Activated T-cell treated with anti-CD3 and anti-CD28 coated beads, Interleukin-2, amount 50 U/mL, for 4 hours (primary cell): ENCODE data around the gene MAPK10. TPM values are rescaled to one million over a fixed set of nuclear protein-coding genes. Genes with fewer than 3 reads are reported as not detected.
A peak's percentile ranks its signal among the peaks of the same experiment; 100 is the strongest.

ENCODE experiments used
- ATAC-seq, 2 donors: fragments of 200-7000 bp; cut with Tn5 transposase; one replicate each; pipeline ENCODE4 v1.10.0; 2021
- DNase-seq: peaks from one replicate; pipeline ENCODE4 v3.0.0-alpha.2; 2020
- H3K27me3 Mint-ChIP-seq: one replicate; pipeline ENCODE4 v1.8.0; 2021; ENCODE audit warnings: low read depth, mixed read lengths
- H3K36me3 Mint-ChIP-seq: one replicate; pipeline ENCODE4 v1.8.0; 2022; ENCODE audit warnings: mixed read lengths; ENCODE audit not compliant: insufficient read depth
- H3K4me1 Mint-ChIP-seq: one replicate; pipeline ENCODE4 v1.8.0; 2021; ENCODE audit warnings: low read depth, mixed read lengths
- H3K4me3 Mint-ChIP-seq: one replicate; pipeline ENCODE4 v1.8.0; 2021; ENCODE audit warnings: mild to moderate bottlenecking, moderate library complexity, mixed read lengths
- H3K9me3 Mint-ChIP-seq: one replicate; pipeline ENCODE4 v1.8.0; 2021; ENCODE audit warnings: mixed read lengths
- total RNA-seq, 3 donors: library from RNA; stranded (reverse); gene quantifications; one replicate each; pipeline ENCODE4 v1.2.1, GENCODE V29; 2021

MAPK10 gene
- under 1 TPM in 2 of 3 donors, not detected in 1; 0.27 to 0.55 TPM for total RNA-seq

DNA sequence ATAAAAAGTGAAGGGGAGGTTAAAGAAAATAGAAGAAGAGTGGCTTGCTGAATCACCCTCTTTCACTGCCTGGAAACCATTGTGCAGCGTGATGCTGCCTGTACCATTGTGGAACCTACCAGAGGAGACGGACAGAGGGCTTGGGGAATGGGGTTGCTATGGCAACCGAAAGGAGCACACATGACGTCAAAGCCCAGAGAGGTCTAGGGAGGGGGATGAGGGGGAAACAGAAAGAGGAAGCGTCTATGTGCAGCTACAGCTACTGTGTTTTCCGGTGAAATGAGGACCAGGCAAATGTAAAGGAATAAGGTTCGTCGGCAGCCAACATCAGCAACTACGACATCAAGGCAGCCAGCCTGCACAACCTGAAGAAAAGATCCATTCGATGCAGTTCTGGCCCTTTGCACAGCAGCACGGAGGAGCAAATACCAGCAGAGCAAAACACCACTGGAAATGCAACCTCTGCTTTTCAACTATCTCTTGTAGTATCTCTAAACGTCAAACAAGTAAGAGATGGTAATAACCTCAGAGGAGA lies at the start of gene MAPK10:
Gene MAPK10, minus strand, starts transcription at position 110 of the 535 bp plus-strand sequence.
- ATAC-seq (peak; percentile 82 to 87), DNase-seq (peak; percentile 9)
- H3K9me3 Mint-ChIP-seq: no peaks in the 10 kb centered on the region
- H3K4me3 Mint-ChIP-seq: peak within 1 kb of the TSS; percentile 68
- no peaks in the 10 kb centered on the region for H3K36me3 Mint-ChIP-seq
- peaks cover 14% of the 10 kb centered on the region for H3K4me1 Mint-ChIP-seq
- H3K27me3 Mint-ChIP-seq: peaks cover 8% of the 10 kb centered on the region

- ATAC-seq (no peak), DNase-seq (no peak)
- Mint-ChIP-seq H3K27me3 (no peaks in the 10 kb centered on the region), H3K4me1 (no peaks in the 10 kb centered on the region), H3K9me3 (no peaks in the 10 kb centered on the region), H3K4me3 (no peak overlapping the region), H3K36me3 (no peaks in the 10 kb centered on the region)
Measured at GRCh38 chr4:86403575-86403974, 43.7 kb upstream of the MAPK10 start.

GRCh38 chr4:86401826-86402225 lies 42.0 kb upstream of the MAPK10 start:
- ATAC-seq: no peak
- Mint-ChIP-seq H3K36me3 (no peaks in the 10 kb centered on the region), H3K9me3 (no peaks in the 10 kb centered on the region), H3K4me1 (no peaks in the 10 kb centered on the region), H3K27me3 (no peaks in the 10 kb centered on the region), H3K4me3 (no peak overlapping the region)
- no peak for DNase-seq

DNA sequence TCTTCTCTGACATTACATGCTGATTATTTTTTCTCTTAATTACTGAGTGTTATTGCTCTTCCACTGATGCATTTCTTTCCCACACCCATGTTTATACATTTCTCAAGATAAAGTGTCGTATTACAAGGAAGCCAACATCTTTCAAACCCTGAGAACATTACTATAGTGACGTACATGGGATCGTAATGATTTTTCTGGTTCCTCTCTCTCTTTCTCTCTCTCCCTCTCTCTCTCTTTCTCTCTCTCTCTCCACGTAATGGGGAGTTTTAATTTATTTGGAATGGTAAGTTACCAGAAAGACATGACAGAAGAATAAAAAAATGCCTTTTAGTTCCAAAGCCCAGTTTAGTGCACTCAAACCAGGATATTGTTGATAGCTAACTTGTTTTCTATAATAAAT lies 40.4 kb upstream of the MAPK10 start:
- H3K27me3 Mint-ChIP-seq: no peaks in the 10 kb centered on the region
- no peaks in the 10 kb centered on the region for H3K9me3 Mint-ChIP-seq
- no peak overlapping the region for H3K4me3 Mint-ChIP-seq
- H3K4me1 Mint-ChIP-seq: no peaks in the 10 kb centered on the region
- ATAC-seq (no peak), DNase-seq (no peak)
- H3K36me3 Mint-ChIP-seq: no peaks in the 10 kb centered on the region

DNA sequence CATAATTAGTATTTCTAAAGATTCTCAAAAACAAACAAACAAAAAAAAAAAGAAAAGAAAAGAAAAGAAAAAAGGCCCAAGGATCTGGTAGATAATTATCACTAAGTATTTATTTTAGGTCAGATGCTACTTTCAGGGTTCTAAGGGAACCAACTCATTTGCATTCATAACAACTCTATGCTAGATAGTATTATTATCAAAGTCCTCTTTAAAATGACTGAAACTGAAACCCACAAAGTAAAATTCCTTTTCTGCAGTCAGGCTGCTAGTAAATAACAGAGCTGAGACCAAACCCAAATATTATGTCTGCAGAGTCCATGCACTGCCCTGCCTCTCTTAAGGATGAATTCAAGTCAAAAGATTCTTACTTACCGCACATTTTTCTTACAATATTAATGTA lies 38.3 kb upstream of the MAPK10 start:
- H3K36me3 Mint-ChIP-seq: no peaks in the 10 kb centered on the region
- ATAC-seq (no peak), DNase-seq (no peak)
- H3K9me3 Mint-ChIP-seq: no peaks in the 10 kb centered on the region
- no peak overlapping the region for H3K4me3 Mint-ChIP-seq
- no peaks in the 10 kb centered on the region for H3K27me3 Mint-ChIP-seq
- H3K4me1 Mint-ChIP-seq: no peaks in the 10 kb centered on the region

DNA sequence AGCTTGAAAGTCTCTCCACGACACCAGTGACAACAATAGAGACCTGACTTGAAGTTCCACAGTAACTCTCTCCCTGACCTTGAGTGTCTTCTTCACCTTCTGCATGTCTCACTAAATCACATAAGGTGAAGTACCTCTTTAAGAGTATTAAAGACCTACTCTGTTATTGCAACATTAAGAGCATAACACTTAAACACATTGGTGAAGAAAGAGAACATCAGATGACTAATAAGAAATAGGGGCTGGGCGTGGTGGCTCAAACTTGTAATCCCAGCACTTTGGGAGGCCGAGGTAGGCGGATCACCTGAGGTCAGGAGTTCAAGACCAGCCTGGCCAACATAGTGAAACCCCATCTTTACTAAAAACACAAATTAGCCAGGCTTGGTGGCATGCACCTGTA lies 33.9 kb upstream of the MAPK10 start:
- no peak overlapping the region for H3K4me3 Mint-ChIP-seq
- DNase-seq (no peak), ATAC-seq (no peak)
- H3K4me1 Mint-ChIP-seq: no peaks in the 10 kb centered on the region
- H3K27me3 Mint-ChIP-seq: no peaks in the 10 kb centered on the region
- H3K36me3 Mint-ChIP-seq: no peaks in the 10 kb centered on the region
- H3K9me3 Mint-ChIP-seq: no peaks in the 10 kb centered on the region

- DNase-seq: no peak
- Mint-ChIP-seq H3K9me3 (no peaks in the 10 kb centered on the region), H3K4me1 (no peaks in the 10 kb centered on the region), H3K27me3 (peaks cover 2% of the 10 kb centered on the region), H3K36me3 (no peaks in the 10 kb centered on the region), H3K4me3 (no peak overlapping the region)
- ATAC-seq: no peak
Measured at GRCh38 chr4:86389664-86390063, 29.8 kb upstream of the MAPK10 start.

DNA sequence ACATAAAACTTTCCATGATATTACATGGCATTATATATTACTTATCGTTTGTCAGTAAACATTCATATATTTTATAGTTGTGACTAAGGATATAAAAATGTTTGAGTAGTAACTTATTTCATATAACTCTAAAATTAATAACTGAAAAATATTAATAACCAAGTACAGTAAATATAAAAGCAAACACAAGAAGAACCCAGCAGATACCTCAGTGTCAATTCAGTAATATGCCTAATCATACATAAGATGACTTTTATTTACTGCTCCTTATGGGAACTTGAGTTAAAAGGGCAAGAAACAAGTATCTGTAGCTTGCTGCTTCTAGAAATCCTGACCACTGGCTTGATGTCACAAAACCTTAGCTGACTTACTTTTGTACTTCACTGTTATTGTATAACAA lies 28.4 kb upstream of the MAPK10 start:
- no peaks in the 10 kb centered on the region for H3K4me1 Mint-ChIP-seq
- no peaks in the 10 kb centered on the region for H3K36me3 Mint-ChIP-seq
- H3K9me3 Mint-ChIP-seq: no peaks in the 10 kb centered on the region
- no peak overlapping the region for H3K4me3 Mint-ChIP-seq
- DNase-seq (no peak), ATAC-seq (no peak)
- H3K27me3 Mint-ChIP-seq: peaks cover 2% of the 10 kb centered on the region

DNA sequence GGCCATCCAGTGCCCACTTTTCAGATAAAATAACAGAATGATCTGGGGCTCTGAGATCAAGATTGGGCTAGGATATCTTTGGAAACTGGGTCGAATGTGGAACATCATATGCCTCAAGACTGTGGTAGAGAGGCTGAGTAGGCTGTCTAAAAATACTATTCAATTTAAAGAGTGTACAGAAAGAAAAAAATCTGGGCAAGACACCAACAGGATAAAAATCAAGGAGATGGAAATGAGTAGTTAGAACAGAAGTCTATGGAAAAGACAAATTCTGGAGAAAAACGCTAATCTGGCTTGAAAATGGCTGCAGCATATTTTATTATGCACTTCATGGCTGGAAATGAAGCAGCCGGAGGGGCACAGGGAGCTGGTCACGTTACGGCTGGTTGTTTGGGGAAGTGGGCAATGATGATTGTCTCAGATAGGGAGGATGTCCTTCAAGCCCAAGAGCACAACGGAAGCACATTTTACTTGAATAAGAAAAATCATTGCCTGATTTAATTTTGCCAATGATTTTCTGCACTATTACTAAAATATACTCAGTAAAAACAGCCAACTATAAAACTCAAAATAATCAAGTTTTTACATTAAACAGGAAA lies 27.1 kb upstream of the MAPK10 start:
- no peaks in the 10 kb centered on the region for H3K9me3 Mint-ChIP-seq
- ATAC-seq (no peak), DNase-seq (no peak)
- no peaks in the 10 kb centered on the region for H3K36me3 Mint-ChIP-seq
- H3K4me3 Mint-ChIP-seq: no peak overlapping the region
- peaks cover 2% of the 10 kb centered on the region for H3K27me3 Mint-ChIP-seq
- no peaks in the 10 kb centered on the region for H3K4me1 Mint-ChIP-seq

DNA sequence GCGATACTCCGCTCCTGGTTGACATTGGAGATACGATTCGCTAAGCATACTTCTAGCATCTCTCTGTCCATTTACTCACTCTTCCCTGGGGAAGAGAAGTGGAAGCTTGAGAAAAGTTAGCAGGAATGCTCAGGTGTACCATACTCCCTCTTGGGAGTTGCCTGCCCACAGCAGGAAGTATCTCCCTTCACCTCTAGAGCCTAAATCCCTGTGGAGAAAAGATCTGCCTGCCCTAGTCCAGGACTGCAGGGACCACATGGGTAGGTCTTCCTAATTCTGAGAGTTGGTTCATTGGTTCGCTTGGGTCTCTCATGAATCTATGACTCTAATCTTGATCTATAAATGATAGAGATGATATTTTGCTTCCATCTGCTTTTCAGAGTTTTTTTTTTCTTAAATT lies 26.3 kb upstream of the MAPK10 start:
- Mint-ChIP-seq H3K36me3 (no peaks in the 10 kb centered on the region), H3K4me3 (no peak overlapping the region), H3K4me1 (no peaks in the 10 kb centered on the region), H3K9me3 (no peaks in the 10 kb centered on the region), H3K27me3 (peaks cover 2% of the 10 kb centered on the region)
- ATAC-seq: no peak
- DNase-seq: no peak

DNA sequence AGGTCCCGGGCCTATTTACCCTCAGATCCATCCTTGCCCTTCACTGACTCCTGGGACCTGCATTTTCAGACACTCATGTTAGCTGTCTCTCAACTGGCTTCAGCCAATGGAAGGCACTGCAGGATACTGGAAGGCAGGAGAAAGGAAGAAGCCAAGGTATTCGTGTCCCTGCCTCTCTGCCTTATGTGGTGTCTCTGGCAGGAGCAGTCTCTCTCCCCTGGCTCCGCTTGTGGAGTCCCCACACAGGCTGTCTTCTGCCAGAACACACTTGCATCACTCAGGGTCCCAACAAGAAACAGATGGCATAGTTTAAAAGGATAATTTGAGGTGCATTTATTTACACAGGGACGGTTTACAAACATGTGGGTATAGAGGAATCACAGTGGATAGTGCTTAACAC lies 21.6 kb upstream of the MAPK10 start:
- no peaks in the 10 kb centered on the region for H3K9me3 Mint-ChIP-seq
- no peaks in the 10 kb centered on the region for H3K36me3 Mint-ChIP-seq
- H3K4me3 Mint-ChIP-seq: no peak overlapping the region
- ATAC-seq: no peak
- H3K4me1 Mint-ChIP-seq: no peaks in the 10 kb centered on the region
- no peaks in the 10 kb centered on the region for H3K27me3 Mint-ChIP-seq
- no peak for DNase-seq

DNA sequence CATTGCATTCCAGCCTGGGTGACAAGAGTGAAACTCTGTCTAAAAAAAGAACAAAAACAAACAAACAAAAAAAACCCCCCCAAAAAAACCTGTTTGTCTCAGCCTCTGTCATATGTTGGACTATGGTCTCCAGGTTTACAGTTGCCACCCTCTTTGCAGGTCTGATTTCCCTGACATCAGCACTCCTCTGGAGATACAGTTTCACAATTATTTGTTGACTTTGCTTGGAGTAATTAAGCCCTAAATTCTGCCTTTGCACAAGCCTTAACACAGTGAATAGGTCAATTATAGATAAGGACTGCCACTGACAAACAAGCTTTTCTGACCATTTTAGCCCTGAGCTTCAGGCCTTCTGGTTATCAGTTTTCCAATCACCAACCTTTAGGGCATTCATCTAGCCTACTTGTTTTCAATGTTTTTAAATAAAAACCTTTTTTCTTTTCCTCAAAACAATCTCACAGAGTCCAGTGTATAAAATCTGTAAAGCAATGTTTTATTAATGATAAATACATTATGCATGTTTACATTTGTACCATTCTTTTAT lies 20.4 kb upstream of the MAPK10 start:
- H3K4me3 Mint-ChIP-seq: no peak overlapping the region
- no peaks in the 10 kb centered on the region for H3K9me3 Mint-ChIP-seq
- no peaks in the 10 kb centered on the region for H3K36me3 Mint-ChIP-seq
- ATAC-seq: no peak
- H3K27me3 Mint-ChIP-seq: no peaks in the 10 kb centered on the region
- no peak for DNase-seq
- no peaks in the 10 kb centered on the region for H3K4me1 Mint-ChIP-seq

DNA sequence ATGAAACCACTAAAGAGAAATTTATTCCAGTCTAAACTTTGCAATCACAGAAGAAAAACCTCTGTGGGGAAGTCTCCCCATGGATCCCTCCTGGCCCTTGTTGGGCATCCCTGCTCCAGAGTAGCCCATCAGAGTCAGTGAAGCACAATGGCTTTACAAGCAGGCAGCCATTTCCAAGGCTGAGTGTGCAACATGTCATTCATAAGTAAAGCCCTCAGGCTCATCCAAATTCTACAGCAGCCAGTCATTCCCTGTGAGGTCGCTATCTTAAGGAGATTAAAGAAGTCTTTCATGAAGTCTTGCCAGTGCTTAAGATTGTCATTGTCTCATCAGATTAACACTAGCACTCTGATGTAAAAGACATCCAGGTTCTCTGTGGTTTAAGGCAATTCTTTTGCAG lies 17.0 kb upstream of the MAPK10 start:
- ATAC-seq: no peak
- no peaks in the 10 kb centered on the region for H3K27me3 Mint-ChIP-seq
- H3K4me3 Mint-ChIP-seq: no peak overlapping the region
- H3K36me3 Mint-ChIP-seq: no peaks in the 10 kb centered on the region
- H3K4me1 Mint-ChIP-seq: no peaks in the 10 kb centered on the region
- H3K9me3 Mint-ChIP-seq: peaks cover 4% of the 10 kb centered on the region
- DNase-seq: no peak

DNA sequence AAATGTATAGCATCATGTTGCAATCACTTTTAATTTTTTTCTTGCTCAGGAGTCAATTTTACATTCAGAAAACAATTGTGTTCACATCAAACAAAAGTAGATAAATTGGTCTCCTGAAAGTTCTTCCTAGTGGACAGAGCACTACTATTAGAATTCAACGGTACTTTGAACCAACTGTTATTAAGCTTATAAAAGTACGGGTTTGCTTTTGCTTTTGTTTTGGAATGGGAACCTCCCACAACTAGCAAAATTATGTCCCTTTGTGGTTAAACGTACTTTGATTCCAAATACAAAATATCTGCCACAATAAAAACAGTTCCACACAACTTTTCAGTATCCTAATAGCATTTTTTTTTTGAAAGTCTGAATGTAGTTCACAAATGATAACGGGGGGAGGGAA lies 8.6 kb upstream of the MAPK10 start:
- H3K4me3 Mint-ChIP-seq: no peak overlapping the region
- peaks cover 8% of the 10 kb centered on the region for H3K9me3 Mint-ChIP-seq
- no peak for ATAC-seq
- H3K27me3 Mint-ChIP-seq: no peaks in the 10 kb centered on the region
- no peaks in the 10 kb centered on the region for H3K36me3 Mint-ChIP-seq
- DNase-seq: no peak
- H3K4me1 Mint-ChIP-seq: no peaks in the 10 kb centered on the region

- Mint-ChIP-seq H3K4me1 (no peaks in the 10 kb centered on the region), H3K9me3 (peaks cover 7% of the 10 kb centered on the region), H3K36me3 (no peaks in the 10 kb centered on the region), H3K27me3 (no peaks in the 10 kb centered on the region), H3K4me3 (no peak overlapping the region)
- no peak for ATAC-seq
- no peak for DNase-seq
Measured at GRCh38 chr4:86367577-86367976, 7.7 kb upstream of the MAPK10 start.
